Fibroblast of lung (primary cell): ENCODE measurements around the gene RUNX1. TPM values are rescaled to one million over a fixed set of nuclear protein-coding genes. Genes with fewer than 3 reads are reported as not detected.
A peak's percentile ranks its signal among the peaks of the same experiment; 100 is the strongest.

Experiments
- DNase-seq, 2 donors: peaks; one replicate each; pipeline versions ENCODE4 v3.0.0 to v3.0.0-alpha.2; 2010; ENCODE audit warnings: low read depth in 2 of 2
- H2AFZ ChIP-seq: 2 replicates; pipeline ENCODE4 v1.5.1; 2012; ENCODE audit warnings: low read length, control low read depth, inconsistent platforms
- H3K27ac ChIP-seq: 2 replicates; pipeline ENCODE4 v1.5.1; 2011; ENCODE audit warnings: low read length, control low read depth; ENCODE audit not compliant: insufficient read depth
- H3K27me3 ChIP-seq: 2 replicates; pipeline ENCODE4 v1.5.1; 2011; ENCODE audit warnings: mild to moderate bottlenecking, low read length; ENCODE audit not compliant: control insufficient read depth, insufficient read depth
- H3K36me3 ChIP-seq: 2 replicates; pipeline ENCODE4 v1.5.1; 2011; ENCODE audit warnings: low read length; ENCODE audit not compliant: control insufficient read depth, insufficient read depth
- H3K4me1 ChIP-seq: 2 replicates; pipeline ENCODE4 v1.5.1; 2011; ENCODE audit warnings: low read length; ENCODE audit not compliant: control insufficient read depth, insufficient read depth; ENCODE audit errors: extremely low read depth
- H3K4me2 ChIP-seq: 2 replicates; pipeline ENCODE4 v1.5.1; 2011; ENCODE audit warnings: low read length, control low read depth; ENCODE audit not compliant: insufficient read depth; ENCODE audit errors: extremely low read depth
- H3K4me3 ChIP-seq, 4 experiments: fragments of 200-600 bp in 1 of 4; sonication (generic) in 1 of 4; replicated peaks in 1 of 4; 2 replicates each; pipeline ENCODE4 v1.5.1; 2011 to 2016; ENCODE audit warnings: low read length in 4 of 4, low read depth in 3 of 4, mild to moderate bottlenecking in 3 of 4, control low read depth in 2 of 4, inconsistent platforms in 1 of 4, mixed read lengths in 1 of 4; ENCODE audit not compliant: insufficient read depth in 1 of 4; ENCODE audit errors: control extremely low read depth in 1 of 4
- H3K79me2 ChIP-seq: 2 replicates; pipeline ENCODE4 v1.5.1; 2012; ENCODE audit warnings: mild to moderate bottlenecking, low read length, inconsistent platforms; ENCODE audit not compliant: control insufficient read depth, insufficient read depth
- H3K9ac ChIP-seq: 2 replicates; pipeline ENCODE4 v1.5.1; 2011; ENCODE audit warnings: mild to moderate bottlenecking, low read length, control low read depth; ENCODE audit not compliant: insufficient read depth
- H3K9me3 ChIP-seq: 2 replicates; pipeline ENCODE4 v1.5.1; 2012; ENCODE audit warnings: low read depth, low read length; ENCODE audit not compliant: control insufficient read depth, insufficient read depth
- H4K20me1 ChIP-seq: 2 replicates; pipeline ENCODE4 v1.5.1; 2011; ENCODE audit warnings: low read length; ENCODE audit not compliant: control insufficient read depth, insufficient read depth; ENCODE audit errors: extremely low read depth
- CTCF ChIP-seq, 2 donors: IDR thresholded peaks in 1 of 2; conservative IDR thresholded peaks in 1 of 2; 1 replicate in 1 of 2; 2 replicates in 1 of 2; pipeline ENCODE4 v1.5.1; 2011 to 2012; ENCODE audit warnings: low read length in 2 of 2, control low read depth in 1 of 2, inconsistent platforms in 1 of 2, low read depth in 1 of 2, mild to moderate bottlenecking in 1 of 2
- EZH2 ChIP-seq: IDR thresholded peaks from 2 replicates; pipeline ENCODE4 v1.5.1; 2012; ENCODE audit warnings: low read length, control low read depth, mild to moderate bottlenecking; ENCODE audit errors: missing control alignments
- polyA plus RNA-seq, 2 donors: library from polyadenylated mRNA; depleted of rRNA in 1 of 2; stranded (reverse) in 1 of 2; unstranded in 1 of 2; fragments of >200 nt; gene quantifications; 2 replicates each; pipeline ENCODE4 v1.2.1, GENCODE V29; 2011 to 2012; ENCODE audit warnings: missing spikeins in 1 of 2
- total RNA-seq: library from RNA; depleted of rRNA; stranded (reverse); fragments of >200 nt; gene quantifications from 2 replicates; pipeline ENCODE4 v1.2.1, GENCODE V29; 2014

Gene RUNX1
- total and polyA plus RNA-seq, 2 donors (not counting 1 experiment from before 2014, with no cell fraction given) = 23.1 to 41.6 TPM

DNA sequence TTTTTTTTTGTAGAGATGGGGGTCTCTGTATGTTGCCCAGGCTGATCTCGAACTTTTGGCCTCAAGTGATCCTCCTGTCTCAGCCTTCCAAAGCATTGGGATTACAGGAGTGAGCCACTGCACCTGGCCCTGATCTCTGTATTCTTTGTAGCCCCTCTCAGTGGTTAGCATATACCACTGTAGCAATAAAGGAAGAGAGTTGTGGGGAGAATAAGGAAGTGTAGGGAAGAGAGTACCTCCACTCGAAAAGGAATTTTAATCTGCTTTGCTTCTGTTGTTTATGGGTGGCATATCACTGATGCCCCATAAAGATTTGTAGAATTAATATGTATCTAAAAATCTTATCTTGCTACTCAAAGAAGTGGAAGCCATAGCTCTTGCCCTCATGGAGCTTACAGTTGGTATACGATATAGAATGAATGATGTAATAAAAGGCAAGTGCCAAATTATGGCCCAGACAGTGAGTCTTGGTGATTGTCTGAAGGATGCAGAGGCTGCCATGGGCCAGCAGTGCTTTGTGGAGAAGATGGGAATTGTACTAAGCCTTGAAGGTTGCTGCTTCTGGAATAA, 284.3 kb downstream of the RUNX1 start:
- Histone ChIP-seq H3K27ac (no peak overlapping the region), H3K9me3 (no peaks in the 10 kb centered on the region), H3K27me3 (no peaks in the 10 kb centered on the region), H3K79me2 (no peaks in the 10 kb centered on the region), H4K20me1 (no peaks in the 10 kb centered on the region), H3K4me1 (no peaks in the 10 kb centered on the region), H3K36me3 (no peaks in the 10 kb centered on the region), H3K4me3 (no peak overlapping the region), H3K4me2 (no peak overlapping the region), H2AFZ (no peak overlapping the region), H3K9ac (no peak overlapping the region)
- TF ChIP-seq EZH2 (no peak), CTCF (conservative IDR thresholded peaks at IDR 0.05 in 1 of 2, IDR thresholded peaks at IDR 0.05 in 1 of 2; ENCODE audit: low read depth in 1 of 2, low read length in 2 of 2) (no peak)
- no peak for DNase-seq

DNA sequence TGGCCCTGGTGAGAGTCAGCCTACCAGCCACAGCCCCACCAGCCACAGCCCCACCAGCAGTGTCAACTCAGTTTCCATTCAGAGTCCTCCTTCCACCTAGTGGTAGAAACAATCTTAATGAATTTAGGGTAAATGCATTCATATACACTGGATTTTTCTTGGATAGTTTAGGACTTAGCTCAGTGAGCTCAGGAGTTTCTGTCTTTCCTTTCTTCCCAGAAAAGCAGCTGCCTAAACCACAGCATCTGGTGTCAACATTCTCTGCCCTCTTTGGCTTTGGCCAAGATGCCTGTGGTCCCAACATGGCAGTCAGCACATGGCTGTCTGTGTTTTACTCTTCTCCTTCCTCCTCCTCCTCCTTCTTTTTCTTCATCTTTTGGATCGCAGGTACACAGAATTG, 286.3 kb downstream of the RUNX1 start:
- H3K36me3 ChIP-seq = no peaks in the 10 kb centered on the region
- TF ChIP-seq EZH2 = no peak
- peak in 1 of 2 donors; percentile 16 for TF ChIP-seq CTCF (conservative IDR thresholded peaks at IDR 0.05 in 1 of 2, IDR thresholded peaks at IDR 0.05 in 1 of 2; ENCODE audit: low read depth in 1 of 2, low read length in 2 of 2)
- no peak overlapping the region for H3K4me3 ChIP-seq
- no peak overlapping the region for H2AFZ ChIP-seq
- H3K9ac ChIP-seq = no peak overlapping the region
- H3K4me1 ChIP-seq = no peaks in the 10 kb centered on the region
- H3K9me3 ChIP-seq = no peaks in the 10 kb centered on the region
- no peak overlapping the region for H3K27ac ChIP-seq
- no peaks in the 10 kb centered on the region for H3K27me3 ChIP-seq
- no peak overlapping the region for H3K4me2 ChIP-seq
- no peaks in the 10 kb centered on the region for H3K79me2 ChIP-seq
- H4K20me1 ChIP-seq = no peaks in the 10 kb centered on the region
- peak; percentile 68 to 82 for DNase-seq

DNA sequence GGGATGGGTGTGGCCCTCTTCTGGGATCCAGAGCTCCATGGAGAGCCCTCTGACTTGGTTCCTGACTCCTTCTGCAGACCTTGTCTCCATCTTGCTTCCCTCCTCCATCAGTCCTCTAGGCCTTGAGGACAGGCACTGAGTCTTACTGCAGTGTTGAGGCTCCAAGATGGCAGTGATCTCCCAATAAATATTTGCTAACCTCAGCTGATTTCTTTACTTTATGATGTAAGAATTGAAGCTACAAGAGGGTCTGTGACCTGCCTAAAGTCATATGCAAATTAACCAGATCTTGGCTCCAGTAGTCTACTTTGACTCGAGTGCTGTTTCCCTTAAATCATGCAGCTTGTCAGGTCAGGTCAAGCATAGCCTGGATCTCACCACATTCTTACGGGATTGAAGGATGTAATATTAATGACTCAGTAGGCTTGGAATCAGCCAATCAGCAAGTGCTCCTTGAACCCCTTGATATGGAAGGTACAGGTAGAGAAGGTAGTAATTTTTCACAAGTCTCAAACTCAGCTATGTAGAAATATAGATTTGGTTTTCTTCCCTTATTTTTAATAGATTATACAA, 287.3 kb downstream of the RUNX1 start:
- no peak overlapping the region for H3K27ac ChIP-seq
- no peak for TF ChIP-seq CTCF (conservative IDR thresholded peaks at IDR 0.05 in 1 of 2, IDR thresholded peaks at IDR 0.05 in 1 of 2; ENCODE audit: low read depth in 1 of 2, low read length in 2 of 2)
- TF ChIP-seq EZH2 = no peak
- H3K9me3 ChIP-seq = no peaks in the 10 kb centered on the region
- no peaks in the 10 kb centered on the region for H3K4me1 ChIP-seq
- DNase-seq = peak in 1 of 2 donors; percentile 57
- H3K36me3 ChIP-seq = no peaks in the 10 kb centered on the region
- no peaks in the 10 kb centered on the region for H3K79me2 ChIP-seq
- H3K4me2 ChIP-seq = no peak overlapping the region
- no peak overlapping the region for H3K4me3 ChIP-seq
- no peak overlapping the region for H2AFZ ChIP-seq
- no peaks in the 10 kb centered on the region for H3K27me3 ChIP-seq
- no peaks in the 10 kb centered on the region for H4K20me1 ChIP-seq
- no peak overlapping the region for H3K9ac ChIP-seq
